ENCODE data around the gene ATF6B.
"Not testable (repeated sequence)": the region's sequence is repeated elsewhere in the genome, so short reads cannot be mapped to it uniquely, and the experiment has no call there.

ATF6B gene

GRCh38 chr6:32154514-32155161 is 26.6 kb upstream of the ATF6B start:
- DNase-seq (ENCODE audit: low spot score) = peak; percentile 72

GRCh38 chr6:32153564-32154513 is 25.8 kb upstream of the ATF6B start, which contains the start of gene PPT2:
Gene PPT2, plus strand, starts transcription at chr6:32154141. Its CDS starts 454 bp downstream, at chr6:32154595.
- DNase-seq (ENCODE audit: low spot score) = peak; percentile 76

- DNase-seq (ENCODE audit: low spot score) = no peak
Observed at GRCh38 chr6:32152769-32153563, 24.9 kb upstream of the ATF6B start.

- no peak for DNase-seq (ENCODE audit: low spot score)
Observed at GRCh38 chr6:32151863-32152768, 24.1 kb upstream of the ATF6B start, which contains the start of gene PRRT1. Gene PRRT1, minus strand, starts transcription at chr6:32151939. Its CDS starts 112 bp downstream, at chr6:32151827.

GRCh38 chr6:32151181-32151862 is 23.3 kb upstream of the ATF6B start:
- no peak for DNase-seq (ENCODE audit: low spot score)

- no peak for DNase-seq (ENCODE audit: low spot score)
Observed at GRCh38 chr6:32149932-32150870, 22.2 kb upstream of the ATF6B start.

GRCh38 chr6:32149092-32149755 is 21.2 kb upstream of the ATF6B start:
- no peak for DNase-seq (ENCODE audit: low spot score)

GRCh38 chr6:32148289-32149091 is 20.4 kb upstream of the ATF6B start:
- no peak for DNase-seq (ENCODE audit: low spot score)

- no peak for DNase-seq (ENCODE audit: low spot score)
Observed at GRCh38 chr6:32147401-32148132, 19.5 kb upstream of the ATF6B start.

GRCh38 chr6:32146687-32147086 is 18.6 kb upstream of the ATF6B start:
- DNase-seq (ENCODE audit: low spot score) = no peak

GRCh38 chr6:32146287-32146686 is 18.2 kb upstream of the ATF6B start:
- no peak for DNase-seq (ENCODE audit: low spot score)

- DNase-seq (ENCODE audit: low spot score) = not testable (repeated sequence)
Observed at GRCh38 chr6:32144238-32144637, 16.2 kb upstream of the ATF6B start.

- DNase-seq (ENCODE audit: low spot score) = no peak
Observed at GRCh38 chr6:32140420-32141046, 12.5 kb upstream of the ATF6B start.

GRCh38 chr6:32139590-32139989 is 11.5 kb upstream of the ATF6B start:
- no peak for DNase-seq (ENCODE audit: low spot score)

GRCh38 chr6:32137454-32137853 is 9.4 kb upstream of the ATF6B start:
- no peak for DNase-seq (ENCODE audit: low spot score)

GRCh38 chr6:32133786-32134185 is 5.7 kb upstream of the ATF6B start:
- DNase-seq (ENCODE audit: low spot score) = no peak

- no peak for DNase-seq (ENCODE audit: low spot score)
Observed at GRCh38 chr6:32132110-32132509, 4.1 kb upstream of the ATF6B start.

All from HuH-7.5 (cell line).